GM18861 (cell line): Measurements from ENCODE around the gene UBE3D.
"Not testable (repeated sequence)": the region's sequence is repeated elsewhere in the genome, so short reads cannot be mapped to it uniquely, and the experiment has no call there.

ENCODE experiments used
- ATAC-seq: cut with Tn5 transposase; IDR thresholded peaks from one replicate; pipeline ENCODE4 v1.9.1; 2021; ENCODE audit not compliant: unreplicated experiment

Gene UBE3D

GRCh38 chr6:82980086-82980485 is 85.6 kb downstream of the UBE3D start:
- ATAC-seq = no peak

- no peak for ATAC-seq
These were observed 86.0 kb downstream of the UBE3D start for GRCh38 chr6:82979657-82980056.

GRCh38 chr6:82978362-82978945 is 87.2 kb downstream of the UBE3D start:
- no peak for ATAC-seq

GRCh38 chr6:82976179-82976578 is 89.5 kb downstream of the UBE3D start:
- no peak for ATAC-seq

- no peak for ATAC-seq
These were observed 93.7 kb downstream of the UBE3D start for GRCh38 chr6:82971877-82972460.

- no peak for ATAC-seq
These were observed 94.8 kb downstream of the UBE3D start for GRCh38 chr6:82970839-82971238.

- no peak for ATAC-seq
These were observed 96.9 kb downstream of the UBE3D start for GRCh38 chr6:82968708-82969107.

GRCh38 chr6:82963191-82963925 is 102.3 kb downstream of the UBE3D start:
- no peak for ATAC-seq

GRCh38 chr6:82959385-82959941 is 106.2 kb downstream of the UBE3D start:
- no peak for ATAC-seq

- ATAC-seq = no peak
These were observed 107.1 kb downstream of the UBE3D start for GRCh38 chr6:82958551-82958950.

- ATAC-seq = no peak
These were observed 107.8 kb downstream of the UBE3D start for GRCh38 chr6:82957868-82958245.

GRCh38 chr6:82957171-82957867 is 108.3 kb downstream of the UBE3D start:
- ATAC-seq = no peak

- no peak for ATAC-seq
These were observed 109.8 kb downstream of the UBE3D start for GRCh38 chr6:82955841-82956240.

GRCh38 chr6:82954937-82955577 is 110.6 kb downstream of the UBE3D start:
- ATAC-seq = peak; percentile 82

GRCh38 chr6:82954356-82954755 is 111.3 kb downstream of the UBE3D start:
- ATAC-seq = no peak

GRCh38 chr6:82953871-82954270 is 111.8 kb downstream of the UBE3D start:
- ATAC-seq = no peak

GRCh38 chr6:82951935-82952334 is 113.7 kb downstream of the UBE3D start:
- no peak for ATAC-seq

- no peak for ATAC-seq
These were observed 114.3 kb downstream of the UBE3D start for GRCh38 chr6:82951389-82951788.

- ATAC-seq = not testable (repeated sequence)
These were observed 134.7 kb downstream of the UBE3D start for GRCh38 chr6:82930915-82931314.

- ATAC-seq = no peak
These were observed 140.7 kb downstream of the UBE3D start for GRCh38 chr6:82924799-82925535.
